Measurements from ENCODE around the gene PIGV.
A peak's percentile ranks its signal among the peaks of the same experiment; 100 is the strongest.
"Not testable (repeated sequence)": the region's sequence is repeated elsewhere in the genome, so short reads cannot be mapped to it uniquely, and the experiment has no call there.

The PIGV gene

DNA sequence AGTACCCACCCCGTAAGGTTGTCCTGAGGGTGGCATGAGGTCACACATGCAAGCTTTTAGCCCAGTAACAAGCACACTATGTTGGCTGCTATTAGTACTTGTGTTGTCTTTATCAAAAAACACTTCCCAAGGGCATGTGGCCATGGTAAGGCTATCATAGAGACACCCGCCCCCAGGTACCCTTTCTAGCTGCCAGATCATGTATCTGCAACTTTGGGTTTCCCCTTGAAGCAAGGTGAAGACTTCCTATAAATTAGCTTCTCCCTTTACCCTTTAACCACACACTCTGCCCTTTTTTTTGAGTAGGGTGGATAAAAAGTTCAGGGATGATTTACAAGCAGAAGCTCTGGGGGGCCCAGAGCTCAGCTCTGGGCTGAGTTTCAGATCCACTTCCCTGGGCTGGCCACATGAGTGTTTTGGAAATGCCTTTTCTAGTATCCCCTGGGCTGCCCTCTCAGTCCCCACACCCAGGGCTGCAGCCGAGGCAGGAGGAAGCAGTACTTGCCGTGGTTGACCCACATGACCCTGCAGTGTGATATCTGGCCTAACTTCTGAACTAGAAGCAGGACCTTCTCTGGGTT is 40.8 kb downstream of the PIGV start:
- peak overlapping the region in 9 of 11 experiments; percentile 10 to 60 (median 30); a peak in 14 of 22 replicates for H3K9ac ChIP-seq
- peak overlapping the region in 8 of 11 experiments; percentile 0 to 54 (median 36); a peak in 9 of 22 replicates for H3K27ac ChIP-seq
- H3K36me3 ChIP-seq = peaks cover 21 to 44% (median 33%) of the 10 kb centered on the region in 11 experiments; a peak in 19 of 22 replicates
- no peak for TF ChIP-seq Cebpa-rat (IDR thresholded peaks at IDR 0.05)
- H3K9me3 ChIP-seq (replicated peaks in 1 of 11) = no peaks in the 10 kb centered on the region
- peak overlapping the region; percentile 53 to 99 (median 91) for H3K4me2 ChIP-seq
- peak overlapping the region in 6 of 10 experiments; percentile 19 to 47 (median 32); a peak in 12 of 20 replicates for H3K4me3 ChIP-seq
- H3K27me3 ChIP-seq = no peaks in the 10 kb centered on the region
- peaks cover 32 to 62% (median 46%) of the 10 kb centered on the region in 11 experiments; a peak in 19 of 22 replicates for H4K20me1 ChIP-seq
- H3K4me1 ChIP-seq = peaks cover 59 to 76% (median 69%) of the 10 kb centered on the region in 10 experiments

DNA sequence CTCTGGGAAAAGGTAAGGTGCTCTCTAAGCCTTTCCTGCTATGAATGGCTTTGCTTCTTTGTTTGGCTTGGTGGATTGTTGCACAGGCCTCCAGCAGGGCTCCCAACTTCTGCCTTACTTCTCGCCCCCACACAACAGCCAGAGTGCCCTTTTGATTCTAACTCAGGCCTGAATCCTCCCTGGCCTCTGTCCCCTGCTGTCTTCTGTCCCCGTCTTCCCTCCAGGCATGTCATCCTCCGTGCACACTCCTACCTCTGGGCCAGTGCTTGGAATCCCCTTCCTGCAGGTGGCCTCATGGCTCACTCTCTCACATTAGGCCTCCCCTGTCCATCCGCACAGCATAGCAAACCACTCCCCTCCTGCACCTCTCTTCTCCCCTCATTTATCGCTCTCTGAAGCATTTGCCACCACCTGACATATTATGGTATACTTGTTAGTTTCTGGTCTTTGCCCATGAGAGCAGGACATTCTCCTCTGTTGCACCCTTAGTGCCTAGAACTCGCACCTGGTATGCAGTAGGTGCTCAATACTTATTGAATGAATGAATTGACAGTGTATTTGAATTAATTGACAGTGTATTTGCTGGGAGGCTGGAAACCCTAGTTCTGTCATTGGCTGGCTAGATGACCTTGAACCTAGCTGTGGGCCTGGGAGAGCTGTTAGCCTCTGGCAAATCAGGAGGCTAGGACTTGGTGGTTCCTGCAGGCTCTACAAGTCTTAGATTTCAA is 41.6 kb downstream of the PIGV start:
- Histone ChIP-seq H3K27ac (peak overlapping the region in 8 of 11 experiments; percentile 0 to 54 (median 36); a peak in 8 of 22 replicates), H3K4me2 (peak overlapping the region; percentile 53 to 99 (median 91)), H3K9me3 (replicated peaks in 1 of 11) (no peaks in the 10 kb centered on the region), H4K20me1 (peaks cover 32 to 69% (median 51%) of the 10 kb centered on the region in 11 experiments; a peak in 19 of 22 replicates), H3K4me1 (peaks cover 67 to 84% (median 77%) of the 10 kb centered on the region in 10 experiments), H3K9ac (peak overlapping the region in 8 of 11 experiments; percentile 10 to 60 (median 36); a peak in 13 of 22 replicates), H3K27me3 (no peaks in the 10 kb centered on the region), H3K36me3 (peaks cover 27 to 50% (median 39%) of the 10 kb centered on the region in 11 experiments; a peak in 21 of 22 replicates), H3K4me3 (peak overlapping the region in 5 of 10 experiments; percentile 19 to 47 (median 33); a peak in 5 of 20 replicates)
- TF ChIP-seq Cebpa-rat (IDR thresholded peaks at IDR 0.05) = no peak

DNA sequence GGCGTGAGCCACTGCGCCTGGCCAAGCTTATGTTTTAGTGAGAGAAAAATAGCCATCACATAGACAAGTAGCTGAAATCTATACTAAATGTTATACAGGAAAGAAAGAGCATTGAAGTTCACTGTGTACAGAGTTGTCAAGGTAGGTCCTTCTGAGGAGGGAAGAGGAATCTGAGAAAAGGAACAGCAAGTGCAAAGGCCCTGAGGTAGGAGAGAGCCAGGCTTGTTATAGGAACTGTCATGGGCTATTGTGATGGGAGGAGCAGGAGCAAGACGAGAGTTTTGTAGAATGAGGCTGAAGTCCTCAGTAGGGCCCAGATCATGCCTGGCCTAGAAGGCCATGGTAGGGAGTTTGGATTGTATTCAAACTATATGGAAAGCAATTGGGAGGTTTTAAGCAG is 43.3 kb downstream of the PIGV start:
- H3K9me3 ChIP-seq (replicated peaks in 1 of 11) = no peaks in the 10 kb centered on the region
- peaks cover 62 to 71% (median 67%) of the 10 kb centered on the region in 10 experiments for H3K4me1 ChIP-seq
- H3K4me2 ChIP-seq = peak overlapping the region in 8 of 11 experiments; percentile 9 to 87 (median 38); a peak in 10 of 22 replicates
- peaks cover 32 to 69% (median 58%) of the 10 kb centered on the region in 11 experiments; a peak in 19 of 22 replicates for H4K20me1 ChIP-seq
- no peak for TF ChIP-seq Cebpa-rat (IDR thresholded peaks at IDR 0.05)
- H3K4me3 ChIP-seq = no peak overlapping the region
- H3K9ac ChIP-seq = peak overlapping the region in 5 of 11 experiments; percentile 2 to 73 (median 12); a peak in 6 of 22 replicates
- H3K36me3 ChIP-seq = peaks cover 44 to 67% (median 56%) of the 10 kb centered on the region in 11 experiments
- H3K27ac ChIP-seq = peak overlapping the region in 3 of 11 experiments; percentile 27 to 44 (median 43); a peak in 5 of 22 replicates
- no peaks in the 10 kb centered on the region for H3K27me3 ChIP-seq

DNA sequence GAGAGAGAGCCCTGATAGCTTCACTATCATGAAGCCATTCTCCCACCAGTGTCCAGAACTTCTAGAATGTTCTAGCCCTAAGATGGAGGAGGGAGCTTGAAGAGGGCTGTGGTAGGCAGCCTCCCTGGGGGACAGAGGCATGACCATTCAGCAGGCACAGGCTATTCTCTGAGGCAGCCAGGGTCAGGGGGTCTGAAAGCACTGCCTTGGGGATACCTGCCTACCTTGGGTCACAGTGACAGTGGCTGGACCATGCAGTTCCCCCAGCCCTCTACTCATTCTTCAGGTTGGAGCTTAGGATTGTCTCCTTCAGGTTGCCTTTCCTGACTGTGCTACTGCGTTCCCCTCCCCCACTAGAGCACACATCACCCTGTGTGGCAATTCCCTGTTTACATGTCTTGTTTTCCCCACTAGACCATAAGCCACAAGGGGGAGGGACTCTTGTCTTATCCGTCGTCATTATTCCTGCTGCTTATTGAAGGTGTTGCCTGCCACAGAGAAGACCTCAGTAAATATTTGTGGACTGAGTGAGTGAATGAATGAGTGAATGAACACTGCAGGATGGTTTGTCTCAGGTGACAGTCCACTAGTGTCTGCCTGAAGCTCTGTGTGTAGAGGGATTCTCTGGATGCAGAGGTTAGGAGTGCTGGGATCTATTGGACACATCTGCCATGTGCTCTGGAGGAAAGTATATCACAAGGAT is 43.9 kb downstream of the PIGV start:
- peak overlapping the region in 4 of 11 experiments; percentile 14 to 75 (median 35); a peak in 8 of 22 replicates for H3K27ac ChIP-seq
- peak overlapping the region in 10 of 11 experiments; percentile 9 to 92 (median 30); a peak in 16 of 22 replicates for H3K4me2 ChIP-seq
- H3K36me3 ChIP-seq = peaks cover 50 to 72% (median 59%) of the 10 kb centered on the region in 11 experiments
- peaks cover 60 to 68% (median 64%) of the 10 kb centered on the region in 10 experiments for H3K4me1 ChIP-seq
- no peak overlapping the region for H3K4me3 ChIP-seq
- H3K27me3 ChIP-seq = no peaks in the 10 kb centered on the region
- no peaks in the 10 kb centered on the region for H3K9me3 ChIP-seq (replicated peaks in 1 of 11)
- TF ChIP-seq Cebpa-rat (IDR thresholded peaks at IDR 0.05) = no peak
- peak overlapping the region in 8 of 11 experiments; percentile 2 to 76 (median 66); a peak in 10 of 22 replicates for H3K9ac ChIP-seq
- H4K20me1 ChIP-seq = peaks cover 32 to 69% (median 58%) of the 10 kb centered on the region in 11 experiments; a peak in 19 of 22 replicates

DNA sequence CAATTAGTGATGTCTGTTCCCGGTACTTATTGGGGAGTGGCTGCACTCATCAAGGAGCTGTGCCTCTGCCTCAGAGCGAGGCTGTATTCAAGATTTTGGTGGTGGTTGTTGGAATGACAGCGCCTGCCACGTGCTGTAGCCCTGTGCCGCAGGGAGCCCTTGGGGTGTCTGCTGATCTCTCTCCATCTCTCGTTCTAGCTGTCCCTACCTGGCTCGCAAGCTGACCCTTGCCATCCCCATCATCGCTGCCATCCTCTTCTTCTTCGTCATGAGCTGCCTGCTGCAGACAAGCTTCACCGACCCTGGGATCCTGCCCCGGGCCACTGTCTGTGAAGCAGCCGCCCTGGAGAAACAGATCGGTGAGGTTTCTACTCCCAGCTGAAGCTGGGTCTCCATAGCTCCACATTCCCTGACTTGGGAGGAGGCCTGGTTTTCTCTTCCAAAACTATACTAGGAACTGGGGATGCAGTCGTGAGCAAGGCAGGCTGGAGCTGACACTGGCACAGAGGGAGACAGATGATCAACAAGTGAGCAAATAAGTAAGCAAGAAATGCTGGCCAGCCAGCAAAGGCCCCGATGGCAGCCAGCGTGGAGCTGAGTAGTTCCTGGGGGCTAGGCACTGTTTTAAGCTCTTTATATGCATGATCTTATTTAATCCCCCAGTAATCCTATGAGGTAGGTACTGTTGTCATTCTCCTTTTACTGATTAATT is 44.7 kb downstream of the PIGV start:
- Histone ChIP-seq H3K27me3 (no peaks in the 10 kb centered on the region), H4K20me1 (peaks cover 31 to 66% (median 57%) of the 10 kb centered on the region in 11 experiments; a peak in 19 of 22 replicates), H3K4me2 (peak overlapping the region; percentile 60 to 92 (median 78); a peak in 17 of 22 replicates), H3K36me3 (peaks cover 53 to 72% (median 62%) of the 10 kb centered on the region in 11 experiments), H3K4me3 (no peak overlapping the region), H3K9ac (peak overlapping the region in 10 of 11 experiments; percentile 32 to 76 (median 62); a peak in 11 of 22 replicates), H3K27ac (peak overlapping the region in 5 of 11 experiments; percentile 14 to 82 (median 72); a peak in 5 of 22 replicates), H3K9me3 (replicated peaks in 1 of 11) (no peaks in the 10 kb centered on the region), H3K4me1 (peaks cover 58 to 66% (median 63%) of the 10 kb centered on the region in 10 experiments)
- TF ChIP-seq Cebpa-rat (IDR thresholded peaks at IDR 0.05) = no peak

DNA sequence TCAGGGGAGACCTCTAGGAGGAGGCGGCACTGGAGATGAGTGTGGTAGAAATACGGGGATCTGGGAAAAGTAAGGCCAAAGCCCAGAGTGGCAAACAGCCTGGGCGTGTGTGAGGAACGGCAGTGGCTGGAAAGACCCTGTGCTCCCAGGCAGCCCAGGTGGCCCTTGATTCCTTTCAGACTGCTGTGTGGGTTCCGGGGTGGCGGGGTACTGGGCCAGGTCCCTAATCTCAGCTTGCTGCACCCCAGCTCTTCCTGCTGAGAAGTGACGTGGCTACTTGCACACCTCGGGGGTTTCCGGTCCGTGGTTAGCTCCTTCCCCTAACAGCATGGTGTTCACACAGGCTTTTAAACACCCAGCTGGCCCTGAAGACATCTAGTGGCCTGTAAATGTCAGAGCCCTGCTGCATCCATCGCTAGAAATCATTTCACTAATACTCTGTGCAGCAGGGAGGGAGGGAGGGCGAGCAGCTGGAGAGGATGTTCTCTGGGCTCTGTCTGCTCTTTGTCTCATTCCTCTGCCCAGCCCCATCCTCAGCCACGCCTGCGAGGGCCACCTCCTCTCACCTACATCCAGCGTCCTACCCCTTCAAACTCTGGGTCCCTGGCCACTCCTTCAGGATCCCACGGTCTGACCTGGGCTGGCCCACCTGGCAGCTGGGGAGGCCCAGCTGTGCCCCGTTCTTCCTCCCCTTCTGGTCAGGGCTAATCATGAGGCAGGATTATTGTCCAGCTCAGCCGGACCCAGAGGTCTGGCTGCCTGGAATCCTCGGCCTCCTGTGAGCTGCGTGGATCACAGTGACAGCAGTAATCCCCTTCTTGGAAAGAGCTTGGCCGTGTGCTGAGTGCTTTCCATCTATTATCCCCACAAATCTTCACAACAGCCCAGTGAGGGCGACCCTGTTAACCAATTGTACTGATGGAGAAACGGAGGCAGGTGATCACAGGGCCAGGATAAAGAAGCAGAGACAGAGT is 46.0 kb downstream of the PIGV start:
- Histone ChIP-seq H3K36me3 (peaks cover 64 to 85% (median 75%) of the 10 kb centered on the region in 11 experiments), H3K27ac (peak overlapping the region in 10 of 11 experiments; percentile 46 to 82 (median 71); a peak in 20 of 22 replicates), H3K27me3 (no peaks in the 10 kb centered on the region), H3K4me3 (peak overlapping the region in 1 of 10 experiments; percentile 43; a peak in 1 of 20 replicates), H3K4me2 (peak overlapping the region; percentile 60 to 92 (median 78)), H3K9me3 (replicated peaks in 1 of 11) (no peaks in the 10 kb centered on the region), H4K20me1 (peaks cover 26 to 74% (median 47%) of the 10 kb centered on the region in 11 experiments; a peak in 18 of 22 replicates), H3K4me1 (peaks cover 46 to 54% (median 51%) of the 10 kb centered on the region in 10 experiments), H3K9ac (peak overlapping the region; percentile 54 to 76 (median 64); a peak in 19 of 22 replicates)
- TF ChIP-seq Cebpa-rat (IDR thresholded peaks at IDR 0.05) = no peak

DNA sequence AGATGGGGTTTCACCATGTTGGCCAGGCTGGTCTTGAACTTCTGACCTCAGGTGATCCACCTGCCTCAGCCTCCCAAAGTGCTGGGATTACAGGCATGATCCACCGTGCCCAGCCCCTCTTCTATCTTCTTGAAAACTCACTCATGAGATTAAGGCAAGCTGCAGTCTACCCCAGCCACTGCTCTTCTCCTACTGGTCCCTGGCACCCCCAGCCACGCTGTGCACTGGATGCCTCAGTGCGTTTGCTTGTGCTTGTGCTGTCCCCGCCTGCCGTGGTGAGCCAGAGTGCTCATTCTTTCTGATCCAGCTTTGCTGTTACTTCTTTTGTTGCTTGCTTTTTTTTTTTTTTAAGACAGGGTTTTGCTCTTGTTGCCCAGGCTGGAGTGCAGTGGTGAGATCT is 49.9 kb downstream of the PIGV start:
- Histone ChIP-seq H3K4me1 (peaks cover 15 to 21% (median 19%) of the 10 kb centered on the region in 10 experiments), H3K36me3 (peaks cover 82 to 96% (median 87%) of the 10 kb centered on the region in 11 experiments), H4K20me1 (peaks cover 0 to 73% (median 15%) of the 10 kb centered on the region in 11 experiments; a peak in 16 of 22 replicates)
- H3K9ac ChIP-seq; H3K9me3 ChIP-seq (replicated peaks in 1 of 11); H3K27ac ChIP-seq; H3K4me2 ChIP-seq; H3K27me3 ChIP-seq; H3K4me3 ChIP-seq: not testable (repeated sequence)
